NCI-H526 treated with DMSO at 0.1 percent for 48 hours (cell line): Measurements from ENCODE around the gene ZIC3.
"Not testable (repeated sequence)": the region's sequence is repeated elsewhere in the genome, so short reads cannot be mapped to it uniquely, and the experiment has no call there.

Source experiments
- DNase-seq: peaks from one replicate; lab custom pipeline; 2025; lab: John Stamatoyannopoulos, UW

ZIC3 gene

GRCh38 chrX:137565921-137566745 is at the start of gene ZIC3:
Gene ZIC3 (plus strand): TSS chrX:137566127. CDS start chrX:137566692, 565 bp downstream.
- DNase-seq: no peak

GRCh38 chrX:137519459-137519858 is 46.5 kb upstream of the ZIC3 start:
- no peak for DNase-seq

GRCh38 chrX:137545711-137546651 is 19.9 kb upstream of the ZIC3 start:
- no peak for DNase-seq

- DNase-seq: no peak
Observed at GRCh38 chrX:137547291-137547690, 18.6 kb upstream of the ZIC3 start.

GRCh38 chrX:137548261-137548660 is 17.7 kb upstream of the ZIC3 start:
- no peak for DNase-seq

GRCh38 chrX:137549073-137549472 is 16.9 kb upstream of the ZIC3 start:
- no peak for DNase-seq

GRCh38 chrX:137549851-137550664 is 15.9 kb upstream of the ZIC3 start:
- DNase-seq: no peak

GRCh38 chrX:137550665-137551261 is 15.2 kb upstream of the ZIC3 start:
- no peak for DNase-seq

GRCh38 chrX:137552098-137552497 is 13.8 kb upstream of the ZIC3 start:
- DNase-seq: not testable (repeated sequence)

- no peak for DNase-seq
Observed at GRCh38 chrX:137562096-137562495, 3.8 kb upstream of the ZIC3 start.

GRCh38 chrX:137563681-137564651 is 2.0 kb upstream of the ZIC3 start:
- no peak for DNase-seq

- DNase-seq: no peak
Observed at GRCh38 chrX:137565318-137565904, 516 bp upstream of the ZIC3 start.

- DNase-seq: no peak
Observed at GRCh38 chrX:137566746-137567679, 1.1 kb downstream of the ZIC3 start.

- DNase-seq: no peak
Observed at GRCh38 chrX:137567682-137568232, 1.8 kb downstream of the ZIC3 start.

- DNase-seq: no peak
Observed at GRCh38 chrX:137568741-137569469, 3.0 kb downstream of the ZIC3 start.

GRCh38 chrX:137569470-137569891 is 3.6 kb downstream of the ZIC3 start:
- no peak for DNase-seq

- no peak for DNase-seq
Observed at GRCh38 chrX:137573324-137574101, 7.6 kb downstream of the ZIC3 start.
